ENCODE results near the gene P3R3URF. TPM values are rescaled to one million over a fixed set of nuclear protein-coding genes. Genes with fewer than 3 reads are reported as not detected.

The P3R3URF gene
- total RNA-seq, 4 donors from 2014 or later = not detected

- TF ChIP-seq CTCF (IDR thresholded peaks at IDR 0.05; ENCODE audit: low read depth) = no peak
Measured at GRCh38 chr1:46171871-46172270, 4.4 kb downstream of the P3R3URF start.

- TF ChIP-seq CTCF (IDR thresholded peaks at IDR 0.05; ENCODE audit: low read depth) = no peak
Measured at GRCh38 chr1:46171351-46171750, 4.9 kb downstream of the P3R3URF start.

- TF ChIP-seq CTCF (IDR thresholded peaks at IDR 0.05; ENCODE audit: low read depth) = no peak
Measured at GRCh38 chr1:46169811-46170454, 6.4 kb downstream of the P3R3URF start.

- TF ChIP-seq CTCF (IDR thresholded peaks at IDR 0.05; ENCODE audit: low read depth) = no peak
Measured at GRCh38 chr1:46168477-46168876, 7.8 kb downstream of the P3R3URF start.

GRCh38 chr1:46166521-46167462, 9.5 kb downstream of the P3R3URF start:
- no peak for TF ChIP-seq CTCF (IDR thresholded peaks at IDR 0.05; ENCODE audit: low read depth)

- TF ChIP-seq CTCF (IDR thresholded peaks at IDR 0.05; ENCODE audit: low read depth) = no peak
Measured at GRCh38 chr1:46160212-46160611, 16.1 kb downstream of the P3R3URF start.

- TF ChIP-seq CTCF (IDR thresholded peaks at IDR 0.05; ENCODE audit: low read depth) = no peak
Measured at GRCh38 chr1:46159516-46159915, 16.8 kb downstream of the P3R3URF start.
